Fibroblast of pulmonary artery (primary cell): ENCODE results near the gene HOOK2.

Experiments used
- DNase-seq: peaks from one replicate; pipeline ENCODE4 v3.0.0-alpha.2; 2010; ENCODE audit warnings: low read depth
- H3K4me3 ChIP-seq: replicated peaks from 2 replicates; pipeline ENCODE4 v1.5.1; 2011; ENCODE audit warnings: low read depth, mild to moderate bottlenecking, control low read depth, low read length, moderate library complexity
- TF ChIP-seq, protein P1 (sequence below): IDR thresholded peaks from 2 replicates; pipeline ENCODE4 v1.5.1; 2011; ENCODE audit warnings: mild to moderate bottlenecking, control low read depth, low read length, inconsistent platforms; ENCODE audit errors: missing control alignments

HOOK2 gene

DNA sequence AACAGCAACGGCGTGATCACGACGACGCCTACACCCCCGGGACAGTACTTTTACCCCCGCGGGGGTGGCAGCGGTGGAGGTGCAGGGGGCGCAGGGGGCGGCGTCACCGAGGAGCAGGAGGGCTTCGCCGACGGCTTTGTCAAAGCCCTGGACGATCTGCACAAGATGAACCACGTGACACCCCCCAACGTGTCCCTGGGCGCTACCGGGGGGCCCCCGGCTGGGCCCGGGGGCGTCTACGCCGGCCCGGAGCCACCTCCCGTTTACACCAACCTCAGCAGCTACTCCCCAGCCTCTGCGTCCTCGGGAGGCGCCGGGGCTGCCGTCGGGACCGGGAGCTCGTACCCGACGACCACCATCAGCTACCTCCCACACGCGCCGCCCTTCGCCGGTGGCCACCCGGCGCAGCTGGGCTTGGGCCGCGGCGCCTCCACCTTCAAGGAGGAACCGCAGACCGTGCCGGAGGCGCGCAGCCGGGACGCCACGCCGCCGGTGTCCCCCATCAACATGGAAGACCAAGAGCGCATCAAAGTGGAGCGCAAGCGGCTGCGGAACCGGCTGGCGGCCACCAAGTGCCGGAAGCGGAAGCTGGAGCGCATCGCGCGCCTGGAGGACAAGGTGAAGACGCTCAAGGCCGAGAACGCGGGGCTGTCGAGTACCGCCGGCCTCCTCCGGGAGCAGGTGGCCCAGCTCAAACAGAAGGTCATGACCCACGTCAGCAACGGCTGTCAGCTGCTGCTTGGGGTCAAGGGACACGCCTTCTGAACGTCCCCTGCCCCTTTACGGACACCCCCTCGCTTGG is 16.9 kb upstream of the HOOK2 start:
- peak; percentile 60 for DNase-seq
- H3K4me3 ChIP-seq = peak overlapping the region; percentile 99
- TF ChIP-seq, protein P1, sequence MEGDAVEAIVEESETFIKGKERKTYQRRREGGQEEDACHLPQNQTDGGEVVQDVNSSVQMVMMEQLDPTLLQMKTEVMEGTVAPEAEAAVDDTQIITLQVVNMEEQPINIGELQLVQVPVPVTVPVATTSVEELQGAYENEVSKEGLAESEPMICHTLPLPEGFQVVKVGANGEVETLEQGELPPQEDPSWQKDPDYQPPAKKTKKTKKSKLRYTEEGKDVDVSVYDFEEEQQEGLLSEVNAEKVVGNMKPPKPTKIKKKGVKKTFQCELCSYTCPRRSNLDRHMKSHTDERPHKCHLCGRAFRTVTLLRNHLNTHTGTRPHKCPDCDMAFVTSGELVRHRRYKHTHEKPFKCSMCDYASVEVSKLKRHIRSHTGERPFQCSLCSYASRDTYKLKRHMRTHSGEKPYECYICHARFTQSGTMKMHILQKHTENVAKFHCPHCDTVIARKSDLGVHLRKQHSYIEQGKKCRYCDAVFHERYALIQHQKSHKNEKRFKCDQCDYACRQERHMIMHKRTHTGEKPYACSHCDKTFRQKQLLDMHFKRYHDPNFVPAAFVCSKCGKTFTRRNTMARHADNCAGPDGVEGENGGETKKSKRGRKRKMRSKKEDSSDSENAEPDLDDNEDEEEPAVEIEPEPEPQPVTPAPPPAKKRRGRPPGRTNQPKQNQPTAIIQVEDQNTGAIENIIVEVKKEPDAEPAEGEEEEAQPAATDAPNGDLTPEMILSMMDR = no peak

DNA sequence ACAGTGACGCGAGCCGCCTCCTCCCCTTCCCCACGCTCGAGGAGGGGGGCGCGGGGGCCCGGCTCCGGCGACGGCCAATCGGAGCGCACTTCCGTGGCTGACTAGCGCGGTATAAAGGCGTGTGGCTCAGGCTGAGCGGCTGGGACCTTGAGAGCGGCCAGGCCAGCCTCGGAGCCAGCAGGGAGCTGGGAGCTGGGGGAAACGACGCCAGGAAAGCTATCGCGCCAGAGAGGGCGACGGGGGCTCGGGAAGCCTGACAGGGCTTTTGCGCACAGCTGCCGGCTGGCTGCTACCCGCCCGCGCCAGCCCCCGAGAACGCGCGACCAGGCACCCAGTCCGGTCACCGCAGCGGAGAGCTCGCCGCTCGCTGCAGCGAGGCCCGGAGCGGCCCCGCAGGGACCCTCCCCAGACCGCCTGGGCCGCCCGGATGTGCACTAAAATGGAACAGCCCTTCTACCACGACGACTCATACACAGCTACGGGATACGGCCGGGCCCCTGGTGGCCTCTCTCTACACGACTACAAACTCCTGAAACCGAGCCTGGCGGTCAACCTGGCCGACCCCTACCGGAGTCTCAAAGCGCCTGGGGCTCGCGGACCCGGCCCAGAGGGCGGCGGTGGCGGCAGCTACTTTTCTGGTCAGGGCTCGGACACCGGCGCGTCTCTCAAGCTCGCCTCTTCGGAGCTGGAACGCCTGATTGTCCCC is 16.1 kb upstream of the HOOK2 start, which contains the start of gene JUNB:
TSS of gene JUNB (plus strand) at position 142 of the 706 bp plus-strand sequence. CDS start at position 428, 286 bp downstream.
- peak; percentile 99 for DNase-seq
- peak within 1 kb of the TSS; percentile 99 for H3K4me3 ChIP-seq
- TF ChIP-seq, protein P1 = no peak

DNA sequence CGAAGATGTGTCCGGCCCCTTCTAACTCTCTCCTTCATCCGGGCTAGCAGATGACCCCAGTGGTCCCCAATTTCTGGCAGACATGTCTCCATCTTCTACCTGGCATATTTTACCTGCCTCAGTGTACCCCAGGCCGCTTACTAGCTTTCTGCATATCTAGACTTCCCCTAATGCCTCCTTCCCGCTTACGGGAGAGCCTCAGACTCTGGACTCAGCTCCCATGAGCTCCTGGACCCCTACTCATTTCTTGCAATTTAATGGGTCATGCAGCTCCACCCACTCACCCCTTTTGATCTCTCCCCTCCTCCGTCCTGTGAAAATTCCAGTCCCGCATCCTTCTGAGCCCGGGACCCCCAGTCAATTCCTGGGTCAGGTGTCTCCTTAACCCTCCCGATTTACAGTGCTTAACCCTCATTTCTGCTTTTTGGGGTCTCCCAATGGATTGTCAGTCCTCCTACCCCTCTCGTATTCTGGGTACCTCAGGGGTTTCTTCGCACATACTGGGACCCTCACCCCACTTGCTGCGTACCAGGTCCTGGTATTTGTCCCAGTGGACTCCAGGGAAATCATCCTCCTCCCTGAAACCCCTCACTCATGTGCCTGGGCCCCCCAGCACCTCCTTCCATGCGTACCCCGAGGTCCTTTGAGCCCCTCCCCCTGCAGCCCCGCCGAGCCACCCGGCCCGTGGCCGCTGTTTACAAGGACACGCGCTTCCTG is 15.4 kb upstream of the HOOK2 start:
- DNase-seq = no peak
- TF ChIP-seq, protein P1 = no peak
- peak overlapping the region; percentile 99 for H3K4me3 ChIP-seq

DNA sequence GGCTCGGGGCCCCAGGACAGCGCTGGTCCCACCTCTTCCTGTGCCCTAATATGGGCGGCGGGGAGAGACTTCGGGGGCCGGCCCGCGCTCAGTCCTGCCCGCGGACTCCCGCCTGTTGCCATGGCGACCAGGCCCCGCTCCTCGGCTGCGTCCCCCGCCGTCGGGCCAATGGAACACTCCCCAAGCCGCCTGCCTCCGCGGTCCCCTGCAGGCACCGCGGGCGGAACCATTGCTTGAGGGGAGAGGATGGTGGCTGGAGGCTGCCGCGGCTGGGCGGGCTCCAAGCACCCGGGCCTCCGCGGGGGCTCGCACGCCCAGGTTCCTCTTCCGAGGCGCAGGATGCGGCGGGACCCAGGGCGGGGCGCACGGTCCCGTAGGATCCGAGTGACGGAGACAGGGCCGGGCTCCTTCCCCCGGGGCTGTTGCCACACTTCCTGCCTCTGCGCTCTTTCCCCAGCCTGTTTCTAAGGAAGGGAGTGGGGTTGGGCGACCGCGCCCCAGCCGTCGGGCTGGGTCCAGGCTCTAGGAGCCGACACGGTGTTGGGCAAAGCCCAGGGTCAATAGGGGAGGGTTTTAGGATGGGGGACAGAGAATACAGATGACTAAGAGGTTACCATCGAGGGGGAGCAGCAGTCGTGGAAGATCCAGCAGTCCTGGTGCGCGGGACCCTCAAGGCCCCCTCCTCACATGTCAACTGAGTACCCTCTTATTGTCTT is 14.7 kb upstream of the HOOK2 start:
- TF ChIP-seq, protein P1 = no peak
- peak overlapping the region; percentile 99 for H3K4me3 ChIP-seq
- DNase-seq = peak; percentile 97

DNA sequence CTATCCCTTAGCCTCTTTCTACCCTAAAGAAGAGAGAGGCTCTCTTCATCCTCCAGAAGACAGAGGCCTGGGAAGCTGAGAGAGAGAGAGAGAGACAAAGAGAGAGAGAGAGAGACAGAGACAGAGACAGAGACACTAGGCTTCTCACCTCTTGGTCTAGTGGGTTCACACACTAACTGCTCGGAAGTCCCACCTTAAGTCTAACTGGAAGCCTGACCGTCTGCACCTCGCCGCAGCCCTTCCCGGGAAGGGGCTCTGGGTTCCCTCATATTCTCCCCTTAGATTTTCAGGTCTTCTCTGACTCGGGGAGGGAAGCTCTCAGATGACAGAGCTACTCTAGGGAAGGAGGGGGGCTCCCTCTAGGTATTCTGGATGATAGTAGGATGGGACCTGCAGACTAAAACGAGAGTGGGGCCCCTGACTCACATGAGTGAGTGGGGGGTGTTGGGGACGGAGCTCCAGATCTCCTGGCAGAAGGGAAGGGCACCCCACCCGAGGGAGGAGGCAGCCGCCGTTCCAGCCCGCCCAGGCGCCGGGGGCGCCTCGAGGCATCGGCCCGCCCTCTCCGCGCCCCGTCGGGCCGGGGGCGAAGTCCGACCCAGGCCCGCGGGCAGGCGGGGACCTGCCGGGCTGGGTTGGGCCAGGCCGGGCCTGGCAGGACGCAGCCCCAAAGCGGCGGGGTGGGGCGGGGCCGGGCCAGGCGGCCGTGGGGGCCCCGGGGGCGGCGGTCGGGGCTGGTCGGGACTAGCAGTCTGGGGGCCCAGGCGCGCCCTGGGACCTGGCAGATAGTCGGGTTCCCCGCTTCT is 13.9 kb upstream of the HOOK2 start:
- peak overlapping the region; percentile 99 for H3K4me3 ChIP-seq
- peak; percentile 42 for DNase-seq
- TF ChIP-seq, protein P1 = no peak
